Stimulated activated CD4-positive, alpha-beta T cell treated with anti-CD3 and anti-CD28 coated beads, Interleukin-15, amount 100 ng/mL, for 48 hours (primary cell): ENCODE measurements around the gene MUC4.
"Not testable (repeated sequence)": the region's sequence is repeated elsewhere in the genome, so short reads cannot be mapped to it uniquely, and the experiment has no call there.

ENCODE experiments used
- DNase-seq, 2 donors: peaks; one replicate each; pipeline ENCODE4 v3.0.0-alpha.2; 2020; ENCODE audit warnings: low read depth in 2 of 2

MUC4 gene

GRCh38 chr3:195838714-195839113 is 27.0 kb upstream of the MUC4 start:
- DNase-seq: no peak

GRCh38 chr3:195836476-195837135 is 24.9 kb upstream of the MUC4 start:
- no peak for DNase-seq

- no peak for DNase-seq
Measured at GRCh38 chr3:195835791-195836190, 24.1 kb upstream of the MUC4 start.

GRCh38 chr3:195834675-195835583 is 23.2 kb upstream of the MUC4 start:
- no peak for DNase-seq

- DNase-seq: no peak
Measured at GRCh38 chr3:195829897-195830254, 18.1 kb upstream of the MUC4 start.

GRCh38 chr3:195828762-195829161 is 17.0 kb upstream of the MUC4 start:
- DNase-seq: no peak

GRCh38 chr3:195825857-195826804 is 14.4 kb upstream of the MUC4 start:
- DNase-seq: no peak

GRCh38 chr3:195825191-195825588 is 13.5 kb upstream of the MUC4 start:
- no peak for DNase-seq

- not testable (repeated sequence) for DNase-seq
Measured at GRCh38 chr3:195824425-195825190, 12.9 kb upstream of the MUC4 start.

GRCh38 chr3:195823999-195824398 is 12.3 kb upstream of the MUC4 start:
- DNase-seq: no peak

- no peak for DNase-seq
Measured at GRCh38 chr3:195823280-195823679, 11.6 kb upstream of the MUC4 start.

- DNase-seq: no peak
Measured at GRCh38 chr3:195822131-195822696, 10.5 kb upstream of the MUC4 start.

GRCh38 chr3:195821403-195822130 is 9.8 kb upstream of the MUC4 start:
- DNase-seq: no peak

GRCh38 chr3:195820901-195821300 is 9.2 kb upstream of the MUC4 start:
- DNase-seq: no peak

GRCh38 chr3:195820186-195820585 is 8.5 kb upstream of the MUC4 start:
- DNase-seq: no peak

- no peak for DNase-seq
Measured at GRCh38 chr3:195818301-195818700, 6.6 kb upstream of the MUC4 start.

- no peak for DNase-seq
Measured at GRCh38 chr3:195817578-195818135, 5.9 kb upstream of the MUC4 start.

GRCh38 chr3:195816276-195816913 is 4.7 kb upstream of the MUC4 start:
- DNase-seq: not testable (repeated sequence)

GRCh38 chr3:195815169-195815771 is 3.5 kb upstream of the MUC4 start:
- no peak for DNase-seq
